Loucy (cell line): ENCODE measurements around the gene LRRC1.

Experiments used
- H2AFZ ChIP-seq: fragments of 200-600 bp; sonication (generic); 2 replicates; pipeline ENCODE4 v1.6.0; 2016; ENCODE audit warnings: antibody characterized with exemption, mild to moderate bottlenecking, low read length, moderate library complexity
- H3F3A ChIP-seq: fragments of 200-600 bp; 2 replicates; pipeline ENCODE4 v1.6.0; 2016; ENCODE audit warnings: antibody characterized with exemption, low read depth, mild to moderate bottlenecking
- H3K27me3 ChIP-seq: fragments of 200-600 bp; sonication (generic); 2 replicates; pipeline ENCODE4 v1.6.1; 2014; ENCODE audit warnings: low read length, mild to moderate bottlenecking; ENCODE audit not compliant: insufficient read depth, poor library complexity, severe bottlenecking
- H3K36me3 ChIP-seq: fragments of 200-600 bp; sonication (generic); 2 replicates; pipeline ENCODE4 v1.6.1; 2016; ENCODE audit warnings: low read length; ENCODE audit not compliant: insufficient read depth
- H3K4me1 ChIP-seq: fragments of 200-600 bp; sonication (generic); 2 replicates; pipeline ENCODE4 v1.5.1; 2014; ENCODE audit warnings: low read length, mild to moderate bottlenecking; ENCODE audit not compliant: insufficient read depth, poor library complexity, severe bottlenecking
- H3K4me2 ChIP-seq: fragments of 200-600 bp; sonication (generic); 2 replicates; pipeline ENCODE4 v1.6.0; 2014; ENCODE audit warnings: antibody characterized with exemption, low read length, low read depth, mild to moderate bottlenecking; ENCODE audit not compliant: poor library complexity, severe bottlenecking
- H3K4me3 ChIP-seq: fragments of 200-600 bp; sonication (generic); 2 replicates; pipeline ENCODE4 v1.5.1; 2014; ENCODE audit warnings: low read length, mild to moderate bottlenecking, mixed read lengths; ENCODE audit not compliant: poor library complexity, severe bottlenecking
- H3K79me2 ChIP-seq: fragments of 200-600 bp; sonication (generic); 2 replicates; pipeline ENCODE4 v1.6.1; 2014; ENCODE audit warnings: low read length; ENCODE audit not compliant: insufficient read depth
- H3K9ac ChIP-seq: fragments of 200-600 bp; sonication (generic); 2 replicates; pipeline ENCODE4 v1.6.0; 2014; ENCODE audit warnings: mild to moderate bottlenecking, low read depth, low read length, moderate library complexity; ENCODE audit not compliant: poor library complexity, severe bottlenecking
- H3K9me2 ChIP-seq: fragments of 200-600 bp; sonication (generic); replicated peaks from 2 replicates; pipeline ENCODE4 v1.6.1; 2016; ENCODE audit warnings: low read depth, low read length, mixed read lengths
- H3K9me3 ChIP-seq: fragments of 200-600 bp; sonication (generic); 2 replicates; pipeline ENCODE4 v1.6.1; 2014; ENCODE audit warnings: mild to moderate bottlenecking, antibody characterized with exemption, low read length, low read depth; ENCODE audit not compliant: insufficient read depth
- H4K20me1 ChIP-seq: fragments of 200-600 bp; sonication (generic); 2 replicates; pipeline ENCODE4 v1.6.0; 2014; ENCODE audit warnings: antibody characterized with exemption, low read length, mild to moderate bottlenecking; ENCODE audit not compliant: insufficient read depth, poor library complexity, severe bottlenecking
- CTCF ChIP-seq: fragments of 200-600 bp; sonication (generic); conservative IDR thresholded peaks from 2 replicates; pipeline ENCODE4 v1.5.1; 2014; ENCODE audit warnings: mild to moderate bottlenecking, antibody characterized with exemption, low read length
- EZH2phosphoT487 ChIP-seq: fragments of 200-600 bp; IDR thresholded peaks from 2 replicates; pipeline ENCODE4 v1.6.1; 2018; ENCODE audit warnings: antibody characterized with exemption, mild to moderate bottlenecking, moderate library complexity, borderline replicate concordance

Gene LRRC1

GRCh38 chr6:53825532-53826321, 30.9 kb downstream of the LRRC1 start:
- Histone ChIP-seq H4K20me1 (no peaks in the 10 kb centered on the region), H3K79me2 (peaks cover 50% of the 10 kb centered on the region; the same call in 1 of the 2 replicates), H3K4me2 (peak overlapping the region; percentile 31), H3K9me3 (no peaks in the 10 kb centered on the region), H3K4me1 (peaks cover 8% of the 10 kb centered on the region), H3F3A (no peaks in the 10 kb centered on the region), H2AFZ (no peak overlapping the region), H3K27me3 (no peaks in the 10 kb centered on the region), H3K4me3 (no peak overlapping the region), H3K9me2 (no peaks in the 10 kb centered on the region), H3K36me3 (no peaks in the 10 kb centered on the region), H3K9ac (no peak overlapping the region)
- TF ChIP-seq CTCF (no peak), EZH2phosphoT487 (no peak)

- TF ChIP-seq EZH2phosphoT487, result no peak
- Histone ChIP-seq H2AFZ (no peak overlapping the region), H3K27me3 (no peaks in the 10 kb centered on the region), H3K9ac (no peak overlapping the region), H3K79me2 (peaks cover 54% of the 10 kb centered on the region; the same call in 1 of the 2 replicates), H3K4me2 (no peak overlapping the region), H3F3A (no peaks in the 10 kb centered on the region), H3K9me3 (no peaks in the 10 kb centered on the region), H4K20me1 (no peaks in the 10 kb centered on the region), H3K4me1 (peaks cover 8% of the 10 kb centered on the region), H3K4me3 (no peak overlapping the region), H3K9me2 (no peaks in the 10 kb centered on the region), H3K36me3 (no peaks in the 10 kb centered on the region)
Observed at GRCh38 chr6:53827531-53827930, 32.7 kb downstream of the LRRC1 start.

- Histone ChIP-seq H3K9me2 (no peaks in the 10 kb centered on the region), H2AFZ (no peak overlapping the region), H3K27me3 (no peaks in the 10 kb centered on the region), H3K4me1 (peaks cover 8% of the 10 kb centered on the region), H3K4me3 (no peak overlapping the region), H3K36me3 (no peaks in the 10 kb centered on the region), H4K20me1 (no peaks in the 10 kb centered on the region), H3K4me2 (no peak overlapping the region), H3K9ac (no peak overlapping the region), H3F3A (no peaks in the 10 kb centered on the region), H3K9me3 (no peaks in the 10 kb centered on the region), H3K79me2 (peaks cover 54% of the 10 kb centered on the region; the same call in 1 of the 2 replicates)
- TF ChIP-seq EZH2phosphoT487 (no peak), CTCF (no peak)
Observed at GRCh38 chr6:53828215-53828614, 33.4 kb downstream of the LRRC1 start.
